Measurements from ENCODE around the gene CEACAM8.
"Not testable (repeated sequence)": the region's sequence is repeated elsewhere in the genome, so short reads cannot be mapped to it uniquely, and the experiment has no call there.

The CEACAM8 gene

GRCh38 chr19:42542791-42543190, 51.9 kb downstream of the CEACAM8 start:
- no peak overlapping the region for H3K4me3 ChIP-seq (replicated peaks; ENCODE audit: low read depth, low read length)
- DNase-seq (ENCODE audit: low read depth) = no peak
- TF ChIP-seq CTCF (IDR thresholded peaks at IDR 0.05; ENCODE audit: low read length, missing control alignments) = no peak

DNA sequence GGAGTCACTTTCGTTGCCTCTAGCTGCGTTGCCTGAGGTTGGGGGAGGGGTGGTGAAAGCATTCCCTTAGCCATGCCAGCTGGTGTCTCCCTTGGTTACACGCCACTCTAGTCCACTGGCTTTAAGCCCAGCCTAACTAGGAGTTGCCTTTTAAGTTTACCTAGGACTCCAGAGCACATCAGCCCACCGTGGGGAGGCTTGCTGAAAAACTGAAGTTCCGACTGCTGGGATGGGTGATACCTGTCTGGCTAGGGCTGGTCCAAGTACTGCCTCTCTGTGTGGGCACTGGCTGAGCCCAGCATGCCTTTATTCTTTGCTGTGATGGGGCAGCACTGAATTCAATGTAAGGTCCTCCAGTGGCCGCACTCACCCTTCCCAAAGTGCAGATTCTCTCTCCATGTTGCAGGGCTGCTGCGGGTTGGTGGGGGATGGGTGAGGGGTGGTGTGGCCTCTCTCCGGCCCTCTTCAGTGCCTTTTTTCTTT, 54.6 kb downstream of the CEACAM8 start:
- DNase-seq (ENCODE audit: low read depth) = peak; percentile 33
- no peak overlapping the region for H3K4me3 ChIP-seq (replicated peaks; ENCODE audit: low read depth, low read length)
- no peak for TF ChIP-seq CTCF (IDR thresholded peaks at IDR 0.05; ENCODE audit: low read length, missing control alignments)

DNA sequence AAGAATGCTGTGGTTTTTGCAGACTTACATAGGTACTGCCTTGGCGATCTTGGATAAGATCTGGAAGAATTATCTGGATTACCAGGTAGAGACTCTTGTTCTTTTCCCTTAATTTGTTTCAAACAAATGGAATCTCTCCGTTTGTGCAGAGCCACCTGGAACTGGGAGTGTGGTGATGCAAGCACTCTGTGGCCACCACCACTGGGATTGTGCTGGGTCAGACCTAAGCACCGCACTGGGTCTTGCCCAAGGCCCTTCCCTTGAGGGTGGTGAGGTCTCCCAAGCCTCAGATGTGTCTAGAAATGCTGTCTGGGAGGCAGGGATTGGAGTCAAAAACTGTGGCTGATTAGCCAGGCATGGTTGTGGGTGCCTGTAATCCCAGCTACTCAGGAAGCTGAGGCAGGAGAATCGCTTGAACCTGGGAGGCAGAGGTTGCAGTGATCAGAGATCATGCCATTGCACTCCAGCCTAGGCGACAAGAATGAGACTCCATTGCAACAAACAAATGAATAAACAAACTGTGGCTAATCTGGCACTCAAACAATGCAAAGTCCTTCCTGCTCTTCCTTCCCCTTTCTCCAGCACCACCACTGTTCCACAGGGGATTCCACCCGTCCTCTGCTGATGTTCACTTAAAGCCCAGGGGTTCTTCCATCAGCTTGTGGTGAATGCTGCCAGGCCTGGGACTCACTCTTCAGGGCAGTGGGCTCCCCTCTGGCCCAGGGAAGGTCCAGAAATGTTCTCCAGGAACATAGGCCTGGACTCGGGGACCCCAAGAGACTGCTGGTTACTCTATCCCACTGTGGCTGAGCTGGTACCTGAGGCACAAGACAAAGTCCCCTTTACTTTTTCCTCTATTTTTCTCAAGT, 55.6 kb downstream of the CEACAM8 start:
- no peak for TF ChIP-seq CTCF (IDR thresholded peaks at IDR 0.05; ENCODE audit: low read length, missing control alignments)
- no peak for DNase-seq (ENCODE audit: low read depth)
- no peak overlapping the region for H3K4me3 ChIP-seq (replicated peaks; ENCODE audit: low read depth, low read length)

DNA sequence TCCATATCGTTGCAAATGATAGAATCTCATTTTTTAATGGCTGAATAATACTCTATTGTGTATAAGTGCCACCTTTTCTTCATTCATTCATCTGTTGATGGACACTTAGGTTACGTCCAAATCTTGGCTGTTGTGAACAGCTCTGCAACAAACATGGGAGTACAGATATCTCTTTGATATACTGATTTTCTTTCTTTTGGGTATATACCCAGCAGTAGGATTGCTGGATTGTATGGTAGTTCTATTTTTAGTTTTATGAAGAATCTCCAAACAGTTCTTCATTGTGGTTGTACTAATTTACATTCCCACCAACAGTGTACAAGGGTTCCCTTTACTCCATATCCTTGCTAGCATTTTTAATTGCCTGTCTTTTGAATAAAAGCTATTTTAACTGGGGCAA, 59.4 kb downstream of the CEACAM8 start:
- not testable (repeated sequence) for DNase-seq (ENCODE audit: low read depth); H3K4me3 ChIP-seq (replicated peaks; ENCODE audit: low read depth, low read length)

GRCh38 chr19:42534391-42534790, 60.3 kb downstream of the CEACAM8 start:
- no peak for TF ChIP-seq CTCF (IDR thresholded peaks at IDR 0.05; ENCODE audit: low read length, missing control alignments)
- H3K4me3 ChIP-seq (replicated peaks; ENCODE audit: low read depth, low read length) = no peak overlapping the region
- DNase-seq (ENCODE audit: low read depth) = no peak

GRCh38 chr19:42532891-42533290, 61.8 kb downstream of the CEACAM8 start:
- no peak for DNase-seq (ENCODE audit: low read depth)
- no peak overlapping the region for H3K4me3 ChIP-seq (replicated peaks; ENCODE audit: low read depth, low read length)
- no peak for TF ChIP-seq CTCF (IDR thresholded peaks at IDR 0.05; ENCODE audit: low read length, missing control alignments)

DNA sequence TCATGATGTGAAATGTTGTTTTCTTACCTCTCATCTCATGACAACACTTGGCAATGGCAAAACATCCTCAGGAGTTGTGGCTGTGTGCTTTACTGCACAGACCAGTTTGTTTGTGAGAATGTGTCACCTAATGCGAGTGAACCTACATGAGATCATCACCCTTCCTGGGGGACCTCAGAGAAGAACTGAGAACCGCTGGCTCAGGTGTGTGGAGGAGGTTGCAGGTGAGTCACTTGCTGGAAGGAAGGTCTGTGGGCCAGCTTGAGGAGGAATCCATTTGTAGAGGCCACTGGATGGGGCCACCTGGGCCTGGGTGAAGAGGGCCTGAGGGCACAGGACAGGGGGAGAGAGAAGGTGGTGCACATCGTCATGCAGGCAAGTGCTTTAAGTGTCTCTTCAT, 63.4 kb downstream of the CEACAM8 start:
- H3K4me3 ChIP-seq (replicated peaks; ENCODE audit: low read depth, low read length) = no peak overlapping the region
- DNase-seq (ENCODE audit: low read depth) = no peak
- no peak for TF ChIP-seq CTCF (IDR thresholded peaks at IDR 0.05; ENCODE audit: low read length, missing control alignments)

All from fibroblast of pulmonary artery (primary cell).